Fibroblast of skin of left biceps (primary cell): Measurements from ENCODE around the gene ZC3H7A.

Source experiments
- DNase-seq, 2 experiments: peaks; one replicate each; pipeline ENCODE4 v3.0.0-alpha.2; 2013; ENCODE audit warnings: low read depth in 2 of 2

ZC3H7A gene

GRCh38 chr16:11735787-11736186 is 61.3 kb downstream of the ZC3H7A start:
- DNase-seq: no peak

DNA sequence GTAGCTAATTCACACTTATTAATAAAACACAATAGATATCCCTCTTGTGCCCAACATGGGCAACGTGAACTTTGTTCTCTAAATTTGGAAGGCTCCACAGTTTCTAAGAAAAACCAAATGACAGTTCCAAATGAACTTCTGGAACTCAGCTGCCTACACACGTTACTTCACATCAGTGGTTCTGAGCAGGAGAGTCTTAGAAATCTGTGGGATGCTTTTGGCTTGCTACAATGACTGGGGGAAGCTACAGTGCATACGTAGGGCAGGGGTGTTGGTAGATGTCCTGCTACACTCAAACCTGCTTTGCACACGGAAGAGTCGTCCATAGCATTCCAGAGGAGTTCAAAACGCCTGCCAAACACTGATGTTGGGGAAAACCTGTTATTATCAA is 62.4 kb downstream of the ZC3H7A start:
- no peak for DNase-seq

GRCh38 chr16:11734025-11734652 is 62.9 kb downstream of the ZC3H7A start:
- no peak for DNase-seq

- DNase-seq: no peak
Observed at GRCh38 chr16:11731222-11731621, 65.8 kb downstream of the ZC3H7A start.

DNA sequence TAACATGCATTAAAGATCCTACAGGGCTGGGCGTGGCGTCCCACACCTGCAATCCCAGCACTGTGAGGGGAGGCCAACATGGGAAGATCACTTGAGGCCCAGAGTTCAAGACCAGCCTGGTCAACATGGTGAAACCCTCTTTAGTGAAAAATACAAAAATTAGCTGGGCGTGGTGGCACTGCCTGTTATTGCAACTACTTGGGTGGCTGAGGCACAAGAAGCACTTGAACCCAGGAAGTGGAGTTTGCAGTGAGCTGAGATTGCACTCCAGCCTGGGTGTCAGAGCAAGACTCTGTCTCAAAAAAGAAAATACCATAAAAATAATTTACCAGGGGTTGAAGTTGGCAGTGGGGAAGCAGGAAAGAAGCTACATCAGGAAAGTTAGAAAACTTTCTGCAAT is 67.3 kb downstream of the ZC3H7A start:
- no peak for DNase-seq

GRCh38 chr16:11727796-11728543 is 69.1 kb downstream of the ZC3H7A start:
- DNase-seq: no peak

DNA sequence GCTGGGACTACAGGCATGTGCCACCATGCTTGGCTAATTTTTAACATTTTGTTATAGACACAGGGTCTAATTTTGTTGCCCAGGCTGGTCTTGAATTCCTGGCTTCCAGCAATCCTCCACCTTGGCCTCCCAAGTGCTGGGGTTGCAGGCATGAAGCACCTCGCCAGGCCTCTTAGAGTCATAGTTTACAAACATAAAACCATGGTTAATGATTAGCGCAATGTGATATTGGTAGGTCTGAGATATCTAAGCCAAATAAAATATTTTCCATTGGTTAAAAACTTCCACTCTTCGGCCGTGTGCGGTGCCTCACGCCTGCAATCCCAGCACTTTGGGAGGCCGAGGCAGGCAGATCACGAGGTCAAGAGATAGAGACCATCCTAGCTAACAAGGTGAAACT is 71.0 kb downstream of the ZC3H7A start:
- DNase-seq: no peak

DNA sequence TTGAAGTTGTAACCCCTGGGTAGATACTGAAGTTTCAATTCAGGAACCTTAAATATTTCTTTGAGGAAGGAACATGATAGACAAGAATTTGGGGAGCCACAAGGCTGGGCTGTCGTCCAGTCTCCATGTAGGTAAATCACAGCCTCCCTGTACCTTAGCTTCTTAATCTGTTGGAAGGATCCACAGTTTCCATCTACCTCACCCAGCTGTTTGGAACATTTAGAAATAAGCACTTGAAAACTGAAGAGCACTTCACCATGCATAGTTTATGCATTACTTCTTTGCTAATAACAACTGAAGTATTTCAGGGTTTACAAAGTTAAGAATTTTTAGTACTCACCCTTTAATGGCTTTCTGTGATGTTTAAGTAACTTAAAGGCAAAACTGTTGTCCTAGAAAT is 71.6 kb downstream of the ZC3H7A start:
- no peak for DNase-seq

DNA sequence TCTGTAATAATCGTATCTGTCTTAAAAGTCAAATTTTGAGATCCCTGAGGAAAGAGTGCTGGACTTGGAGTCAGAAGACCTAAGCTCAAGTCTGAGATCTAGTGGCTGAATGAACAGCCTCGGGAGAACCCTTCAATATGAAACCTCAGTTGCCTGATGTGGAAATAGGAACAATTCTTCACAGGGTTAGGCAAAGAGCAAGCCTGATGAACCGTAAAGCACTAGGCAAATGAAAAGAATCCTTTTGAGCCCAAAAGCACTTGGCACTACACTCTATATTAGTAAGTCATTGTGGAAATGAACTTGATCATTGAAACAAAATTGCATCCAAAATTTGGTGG is 74.6 kb downstream of the ZC3H7A start:
- no peak for DNase-seq

GRCh38 chr16:11721781-11722467 is 75.1 kb downstream of the ZC3H7A start:
- DNase-seq: no peak

DNA sequence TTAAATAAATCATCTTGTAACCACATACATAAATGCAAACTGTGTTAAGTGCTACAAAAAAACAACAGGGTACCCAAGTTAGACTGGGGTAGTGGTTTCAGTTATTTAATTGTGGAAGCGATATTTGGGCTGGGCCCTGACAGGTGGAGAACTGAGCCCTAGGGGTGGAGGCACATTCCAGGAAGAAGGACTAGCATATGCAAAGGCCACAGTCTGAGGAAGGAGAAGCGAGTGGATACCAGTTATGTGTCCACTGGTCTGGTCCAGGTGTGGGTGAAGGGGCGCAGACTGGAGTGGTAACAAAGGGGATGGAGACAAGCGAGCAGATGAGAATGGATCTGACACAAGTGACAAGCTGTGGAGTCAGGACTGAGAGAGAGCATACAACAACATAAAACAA is 77.3 kb downstream of the ZC3H7A start:
- DNase-seq: no peak

GRCh38 chr16:11719171-11719570 is 77.9 kb downstream of the ZC3H7A start:
- DNase-seq: no peak

DNA sequence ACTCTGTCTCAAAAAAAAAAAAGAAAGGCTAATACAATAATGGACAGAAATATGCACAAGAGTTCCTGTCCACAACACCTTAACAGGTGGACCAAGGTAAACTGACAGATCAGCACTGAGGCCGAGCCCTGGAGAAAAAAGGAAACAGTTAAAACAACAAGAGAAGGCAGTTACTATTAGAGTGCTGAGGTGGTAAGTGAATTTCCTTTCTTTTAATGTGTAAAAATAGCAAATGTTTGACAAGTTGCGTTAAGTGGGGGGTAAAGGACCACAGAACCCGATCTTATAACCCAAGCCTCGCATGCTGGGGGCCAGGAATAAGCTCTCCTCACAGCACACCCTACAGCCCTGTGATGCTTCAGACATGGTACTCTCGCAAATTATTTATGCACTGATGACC is 79.2 kb downstream of the ZC3H7A start:
- DNase-seq: no peak

DNA sequence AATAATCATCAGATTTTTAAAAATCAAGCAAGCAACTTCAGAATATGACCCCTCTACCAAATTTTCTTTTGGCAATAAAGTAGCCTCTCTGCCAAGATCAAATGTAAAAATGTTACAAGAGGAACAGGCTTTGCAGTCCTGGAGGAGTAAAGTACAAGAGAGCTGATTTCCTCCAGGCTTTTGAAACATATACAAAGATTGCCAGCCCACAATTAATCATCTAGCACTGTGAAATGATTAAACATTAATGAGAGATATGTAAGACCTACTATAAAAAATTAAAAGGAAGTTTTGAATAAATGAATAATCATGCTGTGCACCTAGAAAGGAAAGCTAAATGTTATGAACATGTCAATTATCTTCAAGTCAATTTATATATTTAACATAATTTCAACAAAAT is 80.7 kb downstream of the ZC3H7A start:
- DNase-seq: no peak

DNA sequence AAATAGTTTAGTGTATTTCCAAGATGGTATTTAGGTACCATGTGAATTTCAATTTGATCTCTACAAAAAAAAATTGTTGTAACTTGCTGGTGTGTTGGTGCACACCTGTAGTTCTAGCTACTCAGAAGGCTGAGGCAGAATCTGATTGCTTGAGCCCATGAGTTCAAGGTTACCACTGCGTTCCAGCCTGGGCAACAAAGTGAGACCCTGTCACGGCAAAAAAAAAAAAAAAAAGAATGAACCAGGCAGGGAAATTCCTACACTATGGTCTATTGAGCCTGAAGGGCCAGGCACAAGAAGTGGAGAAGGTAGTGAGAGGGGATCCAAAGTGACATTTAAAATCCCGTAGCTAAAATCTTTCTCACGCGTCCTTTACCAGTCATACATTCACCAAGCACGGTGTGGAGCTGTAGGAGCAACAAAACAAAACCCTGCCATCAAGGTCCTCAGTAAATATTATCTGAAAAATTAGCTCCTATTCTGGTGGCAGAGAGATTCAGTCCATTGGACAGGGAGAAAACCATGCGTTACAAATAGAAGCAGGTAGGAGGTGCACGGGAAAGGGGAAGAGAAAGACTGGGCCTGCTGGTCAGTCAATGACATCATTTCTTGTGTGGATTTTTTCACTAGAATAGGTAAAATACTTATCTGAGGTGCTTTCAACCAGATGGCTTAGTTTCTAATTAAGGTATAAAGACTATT is 81.7 kb downstream of the ZC3H7A start:
- no peak for DNase-seq

- DNase-seq: no peak
Observed at GRCh38 chr16:11712122-11712521, 84.9 kb downstream of the ZC3H7A start.

DNA sequence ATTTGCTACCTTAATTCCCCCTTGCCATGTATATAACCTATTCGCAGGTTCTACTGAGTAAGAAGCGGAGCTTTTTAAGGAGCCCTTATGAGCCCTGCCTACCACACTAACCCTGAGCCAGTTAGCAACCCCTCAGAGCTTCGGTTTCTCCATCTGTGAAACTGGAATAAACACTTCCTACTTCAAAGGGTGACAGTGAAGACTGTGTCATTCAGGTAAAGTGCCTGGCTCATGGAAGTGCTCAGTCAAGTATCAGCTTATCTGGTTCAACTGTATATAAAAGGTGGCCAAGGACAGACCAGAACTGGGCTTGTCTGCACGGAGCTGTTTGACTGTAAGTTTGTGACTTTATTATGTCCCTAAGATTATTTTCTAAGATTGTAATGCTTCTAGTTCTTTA is 85.4 kb downstream of the ZC3H7A start:
- no peak for DNase-seq

DNA sequence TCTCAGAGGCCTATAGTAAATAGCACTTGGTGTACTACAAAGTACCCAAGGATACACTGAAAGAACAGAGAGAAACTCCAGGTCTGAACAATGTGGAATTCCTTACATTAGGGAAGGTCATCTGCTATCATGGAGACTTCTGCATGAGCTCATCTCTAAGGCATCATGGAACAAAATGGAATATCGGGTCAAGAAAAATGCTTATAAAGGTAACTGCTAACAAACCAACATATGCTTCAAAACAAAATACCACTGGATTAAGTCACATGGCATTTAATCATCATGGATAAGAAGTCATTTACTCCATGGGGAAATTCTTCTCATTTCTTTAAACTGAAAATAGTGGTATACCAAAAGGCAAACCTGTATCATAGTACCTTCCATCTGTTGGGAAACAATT is 88.6 kb downstream of the ZC3H7A start:
- no peak for DNase-seq

GRCh38 chr16:11707679-11708197 is 89.3 kb downstream of the ZC3H7A start:
- DNase-seq: no peak

GRCh38 chr16:11706180-11706742 is 90.8 kb downstream of the ZC3H7A start:
- no peak for DNase-seq

- DNase-seq: no peak
Observed at GRCh38 chr16:11705311-11706025, 91.6 kb downstream of the ZC3H7A start.
